GM12892 (cell line): Measurements from ENCODE around the gene DGCR2.
"Not testable (repeated sequence)": the region's sequence is repeated elsewhere in the genome, so short reads cannot be mapped to it uniquely, and the experiment has no call there.

Source experiments
- POLR2AphosphoS5 ChIP-seq: IDR thresholded peaks from 2 replicates; pipeline ENCODE4 v1.6.1; 2011; ENCODE audit warnings: low read depth, low read length, control low read depth
- TAF1 ChIP-seq: IDR thresholded peaks from 2 replicates; pipeline ENCODE4 v1.6.1; 2011; ENCODE audit warnings: low read depth, mild to moderate bottlenecking, control low read depth, low read length, borderline replicate concordance

GRCh38 chr22:19030889-19031252 is 91.3 kb downstream of the DGCR2 start:
- not testable (repeated sequence) for TF ChIP-seq TAF1, POLR2AphosphoS5
